Activated CD8-positive, alpha-beta memory T cell treated with anti-CD3 and anti-CD28 coated beads for 1 hour (primary cell): ENCODE data around the gene PLCG2.
"Not testable (repeated sequence)": the region's sequence is repeated elsewhere in the genome, so short reads cannot be mapped to it uniquely, and the experiment has no call there.

Experiments
- DNase-seq, 2 donors: peaks; one replicate each; pipeline ENCODE4 v3.0.0-alpha.2; 2020; ENCODE audit warnings: low read depth in 1 of 2; ENCODE audit errors: extremely low read depth in 1 of 2

The PLCG2 gene

GRCh38 chr16:81873206-81873605 lies 94.1 kb downstream of the PLCG2 start:
- DNase-seq, result no peak

- DNase-seq, result peak; percentile 13 to 23
These were observed 95.0 kb downstream of the PLCG2 start for GRCh38 chr16:81873843-81874752.

GRCh38 chr16:81875461-81875860 lies 96.4 kb downstream of the PLCG2 start:
- DNase-seq, result no peak

GRCh38 chr16:81876273-81876900 lies 97.3 kb downstream of the PLCG2 start:
- no peak for DNase-seq

- DNase-seq, result not testable (repeated sequence)
These were observed 98.4 kb downstream of the PLCG2 start for GRCh38 chr16:81877490-81877889.

- DNase-seq, result no peak
These were observed 99.4 kb downstream of the PLCG2 start for GRCh38 chr16:81878529-81878928.

- no peak for DNase-seq
These were observed 100.5 kb downstream of the PLCG2 start for GRCh38 chr16:81879625-81880024.

- DNase-seq, result no peak
These were observed 101.7 kb downstream of the PLCG2 start for GRCh38 chr16:81880816-81881215.

GRCh38 chr16:81881228-81881627 lies 102.1 kb downstream of the PLCG2 start:
- no peak for DNase-seq

- no peak for DNase-seq
These were observed 103.5 kb downstream of the PLCG2 start for GRCh38 chr16:81882559-81882958.

- DNase-seq, result no peak
These were observed 104.1 kb downstream of the PLCG2 start for GRCh38 chr16:81883235-81883634.

- no peak for DNase-seq
These were observed 107.0 kb downstream of the PLCG2 start for GRCh38 chr16:81885976-81886586.

GRCh38 chr16:81888520-81889394 lies 109.7 kb downstream of the PLCG2 start:
- no peak for DNase-seq

- no peak for DNase-seq
These were observed 112.8 kb downstream of the PLCG2 start for GRCh38 chr16:81891736-81892364.

- DNase-seq, result no peak
These were observed 115.5 kb downstream of the PLCG2 start for GRCh38 chr16:81894592-81894991.

- no peak for DNase-seq
These were observed 117.8 kb downstream of the PLCG2 start for GRCh38 chr16:81896902-81897301.

GRCh38 chr16:81899601-81900000 lies 120.5 kb downstream of the PLCG2 start:
- no peak for DNase-seq

GRCh38 chr16:81900014-81900413 lies 120.9 kb downstream of the PLCG2 start:
- no peak for DNase-seq

- no peak for DNase-seq
These were observed 121.4 kb downstream of the PLCG2 start for GRCh38 chr16:81900456-81900855.

- no peak for DNase-seq
These were observed 122.4 kb downstream of the PLCG2 start for GRCh38 chr16:81901484-81901883.
